GM18870 (cell line): Measurements from ENCODE around the gene FHIT.

Experiments
- ATAC-seq: cut with Tn5 transposase; IDR thresholded peaks from one replicate; pipeline ENCODE4 v1.9.1; 2021; ENCODE audit warnings: moderate library complexity; ENCODE audit not compliant: unreplicated experiment

Gene FHIT

DNA sequence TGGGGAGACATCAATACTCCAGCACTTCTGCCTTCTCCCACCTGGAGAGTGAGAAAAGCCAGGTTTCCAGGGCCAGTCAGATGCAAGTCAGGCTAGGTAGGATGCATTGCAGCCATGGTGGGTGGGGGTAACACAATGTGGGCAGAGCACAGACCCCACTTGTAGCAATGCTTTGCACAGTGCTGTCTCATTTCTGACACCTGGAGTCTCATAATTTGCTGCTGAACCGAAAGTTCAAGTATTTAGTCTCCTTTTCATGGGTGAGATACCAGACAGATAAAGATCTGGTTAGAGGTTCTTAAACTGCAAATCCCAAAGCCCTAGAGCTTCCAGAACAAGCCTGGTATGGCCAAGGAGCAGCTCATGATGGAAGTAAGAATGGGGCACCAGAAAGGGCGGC lies 1321.1 kb downstream of the FHIT start:
- no peak for ATAC-seq

DNA sequence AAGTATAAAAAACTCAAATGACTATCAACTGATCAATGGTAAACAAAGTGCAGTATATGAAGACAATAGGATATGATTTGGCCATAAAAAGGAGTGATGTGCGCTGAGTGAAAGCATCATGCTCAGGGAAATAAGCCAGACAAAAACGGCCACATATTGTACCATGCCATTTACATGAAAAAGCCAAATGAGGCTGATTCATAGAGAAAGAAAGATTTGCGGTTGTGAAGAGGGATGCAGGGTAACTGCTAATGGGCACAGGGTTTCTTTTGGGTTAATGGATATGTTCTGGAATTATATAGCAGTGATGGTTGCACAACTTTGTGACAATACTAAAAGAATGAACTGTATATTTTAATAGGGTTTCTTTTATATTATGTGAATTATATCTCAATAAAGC lies 1324.2 kb downstream of the FHIT start:
- ATAC-seq = no peak

DNA sequence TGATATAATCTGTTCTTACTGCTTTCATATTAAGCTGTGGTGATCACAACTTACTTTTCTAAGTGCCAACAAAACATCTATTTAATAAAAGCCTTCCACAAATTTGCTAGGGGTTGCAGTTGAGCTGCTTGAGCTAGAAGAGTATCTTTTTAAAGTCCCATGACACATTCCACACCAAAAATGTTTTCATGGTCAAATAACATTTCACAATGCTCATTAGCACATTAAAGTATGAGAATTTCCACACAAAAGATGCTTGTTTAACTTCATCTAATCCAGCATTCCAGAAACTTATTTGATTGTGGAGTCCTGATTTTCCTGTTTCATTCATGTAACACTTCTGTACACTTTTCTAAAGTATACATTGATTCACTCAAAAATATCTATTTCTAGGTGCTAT lies 1325.3 kb downstream of the FHIT start:
- ATAC-seq = no peak

DNA sequence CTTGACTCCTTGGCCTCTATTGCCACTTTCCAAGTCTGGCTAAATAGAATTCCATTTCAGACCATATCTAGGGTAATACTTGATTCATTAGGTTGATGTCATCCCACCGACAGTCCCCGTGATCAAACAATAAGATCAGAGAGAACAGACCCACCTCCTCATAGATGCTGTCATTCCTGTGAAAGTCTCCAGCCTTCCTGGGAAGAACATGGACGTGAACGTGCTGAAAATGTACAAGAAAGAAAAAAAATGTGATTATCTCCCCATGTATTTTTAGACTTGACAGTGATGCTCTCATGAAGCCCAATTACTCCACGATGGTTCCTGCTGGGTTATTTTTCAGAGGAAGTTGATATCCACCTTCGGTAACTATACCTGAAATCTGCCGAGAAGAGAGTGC lies 1329.1 kb downstream of the FHIT start:
- ATAC-seq = no peak

DNA sequence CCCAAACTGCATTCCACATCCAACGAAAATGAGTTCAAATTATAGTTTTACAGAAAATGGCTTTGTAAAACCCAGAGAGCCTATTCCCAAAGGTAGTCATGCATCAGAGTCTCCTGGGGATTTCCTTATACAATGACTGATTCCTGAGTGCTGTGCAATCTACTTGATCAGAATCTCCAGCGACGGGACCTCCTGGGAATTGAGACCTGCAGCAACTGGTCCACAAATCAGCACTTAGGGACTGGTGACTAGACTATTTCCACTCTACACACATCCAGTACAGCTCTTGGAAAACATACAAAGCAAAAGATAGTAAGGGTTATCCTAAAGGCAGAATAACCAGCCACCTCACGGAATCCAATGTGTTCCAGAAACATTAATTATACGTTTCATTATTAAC lies 1330.4 kb downstream of the FHIT start:
- ATAC-seq = no peak

DNA sequence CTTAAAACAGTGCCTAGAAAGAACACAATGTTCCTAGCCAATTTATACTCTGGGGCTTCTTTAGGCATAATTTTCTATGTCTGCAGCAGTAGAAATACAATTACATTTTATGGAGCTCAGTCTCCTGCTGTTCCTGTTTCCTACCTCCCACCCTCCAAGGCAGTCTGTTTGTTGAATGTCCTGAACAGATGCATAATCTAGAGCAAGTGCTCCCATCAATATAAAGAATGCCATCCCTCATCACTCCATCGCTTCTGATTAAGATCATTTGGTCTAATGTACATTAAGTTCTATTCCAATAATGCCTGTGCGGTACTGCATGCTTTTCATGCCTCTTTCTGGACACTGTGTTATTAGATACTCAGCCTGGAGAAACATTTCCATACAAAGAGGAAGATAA lies 1331.7 kb downstream of the FHIT start:
- ATAC-seq = no peak

DNA sequence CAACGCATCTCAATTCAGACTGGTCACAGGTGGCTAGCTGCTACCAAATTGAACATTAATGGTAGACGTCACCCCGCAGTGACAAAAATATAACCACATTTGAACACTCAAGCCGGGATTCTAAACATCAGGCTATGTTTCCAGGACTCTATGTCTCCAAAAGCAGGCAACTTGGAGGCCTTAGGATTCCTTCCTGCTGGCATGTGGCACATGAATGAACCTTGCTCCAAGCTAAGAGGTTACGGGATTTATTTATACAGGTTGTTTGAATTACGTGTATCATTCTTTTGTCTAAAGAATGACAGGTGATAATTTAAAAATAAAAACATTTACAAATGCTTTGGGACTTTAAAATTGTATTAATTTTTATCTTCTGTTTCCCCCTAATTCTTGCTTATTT lies 1337.0 kb downstream of the FHIT start:
- ATAC-seq = no peak

DNA sequence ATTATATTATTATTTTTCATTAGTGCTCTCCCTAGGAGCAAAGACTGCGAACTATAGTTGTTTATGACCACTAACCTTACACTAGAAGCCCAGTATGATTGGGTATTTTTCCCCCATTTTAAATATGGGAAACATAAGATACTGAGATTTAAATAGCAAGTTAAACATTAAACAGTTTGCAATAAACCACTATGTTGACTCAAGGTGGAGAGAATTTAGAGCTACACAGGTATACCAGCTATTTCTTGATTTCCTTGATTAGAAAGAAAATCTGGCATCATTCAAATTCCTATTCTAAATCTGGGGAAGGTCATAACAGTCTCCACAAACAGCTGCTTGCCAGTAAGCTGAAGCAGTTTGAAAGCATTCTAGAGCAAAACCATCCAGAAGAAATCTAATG lies 1337.6 kb downstream of the FHIT start:
- ATAC-seq = no peak

DNA sequence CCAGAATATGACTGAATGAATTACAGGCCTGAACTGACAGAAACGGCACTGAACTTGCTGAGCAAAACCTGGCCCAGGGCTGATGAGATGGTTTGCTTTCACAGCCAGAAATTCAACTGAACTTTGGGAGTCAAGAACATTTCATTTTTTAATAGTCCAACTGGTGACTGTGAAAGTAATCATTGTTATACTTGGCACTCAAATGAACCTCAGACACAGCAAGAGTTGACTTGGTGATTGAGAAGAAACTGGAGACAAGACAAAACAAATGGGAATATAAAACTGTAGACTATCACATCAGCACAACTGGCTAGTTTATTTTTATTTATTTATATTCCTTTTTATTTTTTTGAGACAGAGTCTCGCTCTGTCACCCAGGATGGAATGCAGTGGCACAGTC lies 1342.6 kb downstream of the FHIT start:
- no peak for ATAC-seq

DNA sequence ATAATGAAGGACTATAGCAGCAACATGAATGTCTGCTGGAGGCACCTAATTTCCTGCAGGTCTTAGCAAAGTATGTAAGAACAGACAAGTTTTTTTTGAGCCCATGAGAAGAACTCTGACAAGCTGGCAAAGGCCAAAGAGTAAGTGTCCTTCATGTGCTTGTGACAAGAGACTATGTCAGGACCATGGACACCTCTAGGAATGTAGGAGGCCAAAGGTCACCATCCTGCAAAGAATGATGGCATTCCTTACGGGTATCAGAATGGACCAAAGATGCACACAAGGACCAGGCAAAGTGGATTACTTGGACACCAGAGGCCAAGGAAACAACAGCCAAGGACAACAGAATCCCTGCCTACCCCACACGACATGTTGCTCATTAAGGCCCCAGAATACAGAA lies 1343.0 kb downstream of the FHIT start:
- no peak for ATAC-seq

DNA sequence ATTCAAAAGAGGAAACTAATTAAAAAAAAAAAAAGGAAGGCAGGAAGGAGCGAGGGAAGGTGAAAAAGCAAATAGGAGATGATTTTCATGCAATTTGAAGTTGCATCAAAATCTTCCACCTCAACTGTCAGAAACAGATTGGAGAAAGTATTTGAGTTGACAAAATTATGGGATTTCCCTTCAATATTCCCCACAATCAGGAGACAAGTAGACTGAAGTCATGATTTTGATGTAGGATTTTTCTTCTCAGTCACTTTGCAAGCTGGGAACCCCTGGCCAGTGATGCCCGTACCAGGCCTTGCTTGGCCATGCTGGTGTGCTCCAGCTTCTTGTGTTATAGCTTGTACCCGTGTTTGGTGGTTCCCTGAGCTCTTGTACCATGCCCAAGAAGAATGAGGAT lies 1347.0 kb downstream of the FHIT start:
- ATAC-seq = no peak

DNA sequence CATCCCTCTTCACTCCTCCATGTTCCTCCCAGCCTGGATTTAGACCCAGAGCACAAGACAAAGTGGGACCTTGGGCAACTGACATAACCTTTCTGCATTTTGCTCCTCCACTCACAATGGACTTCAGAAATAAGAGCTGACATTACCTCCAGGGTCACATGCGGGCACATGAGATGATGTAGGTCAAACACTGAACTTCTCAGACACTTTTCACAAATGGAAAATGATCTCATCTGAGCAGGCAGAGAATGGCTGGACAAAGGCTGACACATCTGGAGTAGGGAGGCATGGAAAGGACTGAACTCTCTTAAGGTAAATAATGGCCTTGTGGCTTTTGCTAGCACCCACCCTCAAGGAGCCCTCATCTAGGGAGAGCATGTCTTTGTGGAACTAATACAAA lies 1352.2 kb downstream of the FHIT start:
- no peak for ATAC-seq

DNA sequence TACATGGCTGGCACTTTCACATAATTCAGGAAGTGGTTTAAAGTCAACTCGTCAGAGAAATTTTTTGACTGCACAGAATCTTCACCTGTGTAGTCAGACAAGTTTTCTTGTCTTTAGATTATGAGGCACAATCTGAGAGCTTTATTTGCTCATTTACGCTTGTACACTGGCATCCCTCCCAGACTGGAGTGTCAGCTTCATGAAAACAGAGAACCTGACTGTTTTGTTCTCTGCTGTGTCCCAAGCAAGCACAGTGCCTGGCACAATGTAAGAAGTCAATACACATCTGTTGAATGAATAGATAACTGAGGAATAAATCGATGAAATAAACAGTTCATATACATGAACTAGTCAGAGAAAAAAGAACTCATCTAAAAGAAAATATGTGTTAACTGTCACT lies 1355.3 kb downstream of the FHIT start:
- no peak for ATAC-seq

DNA sequence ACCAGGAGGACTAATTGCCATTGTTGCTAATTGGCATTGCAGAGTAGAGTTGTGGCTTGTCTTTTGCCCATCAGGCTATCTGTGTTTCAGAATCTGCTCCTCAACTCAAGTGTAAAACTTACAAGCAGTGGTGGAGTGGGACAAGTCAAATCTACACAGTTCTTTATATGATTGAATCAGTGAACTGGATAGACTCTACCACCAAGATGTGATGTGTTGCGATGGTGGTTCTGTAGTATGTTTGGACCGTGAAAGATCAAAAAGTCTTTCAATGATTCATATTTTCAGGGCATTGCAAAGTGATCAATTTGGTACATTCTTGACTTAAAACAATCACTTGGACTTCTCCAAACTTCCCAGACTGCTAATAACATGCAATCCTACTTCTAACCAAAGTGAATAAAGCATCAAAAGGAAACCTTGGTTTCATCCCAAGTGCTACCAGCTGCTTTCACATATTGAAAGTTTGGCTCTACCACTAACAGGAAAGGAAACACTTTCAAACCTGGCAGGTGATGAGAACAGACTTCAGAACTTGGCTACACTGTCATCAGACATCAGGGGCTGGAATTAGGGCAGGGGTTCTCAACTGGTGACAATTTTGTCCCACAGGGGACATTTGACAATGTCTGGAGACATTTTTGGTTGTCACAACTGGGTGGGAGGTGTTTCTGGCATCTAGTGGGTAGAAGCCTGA lies 1356.7 kb downstream of the FHIT start:
- ATAC-seq = no peak

DNA sequence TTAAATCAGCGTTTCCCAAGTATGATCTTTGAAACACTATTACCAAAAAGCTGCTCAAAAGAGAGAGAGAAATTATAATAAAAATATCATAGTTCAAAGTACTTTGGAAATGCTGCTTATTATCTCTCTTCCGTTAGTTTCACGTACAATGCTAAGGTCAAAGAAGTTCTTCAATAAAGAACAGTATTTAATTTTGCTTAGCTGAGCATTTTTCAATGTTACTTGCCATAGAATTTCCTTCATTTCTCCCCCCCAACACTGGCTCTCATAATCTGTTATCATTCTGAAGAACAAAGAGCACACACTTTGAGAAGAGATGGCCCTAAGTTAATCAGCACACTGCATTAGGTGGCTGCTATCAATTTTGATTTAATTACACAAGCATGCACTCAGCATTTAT lies 1360.6 kb downstream of the FHIT start:
- no peak for ATAC-seq

DNA sequence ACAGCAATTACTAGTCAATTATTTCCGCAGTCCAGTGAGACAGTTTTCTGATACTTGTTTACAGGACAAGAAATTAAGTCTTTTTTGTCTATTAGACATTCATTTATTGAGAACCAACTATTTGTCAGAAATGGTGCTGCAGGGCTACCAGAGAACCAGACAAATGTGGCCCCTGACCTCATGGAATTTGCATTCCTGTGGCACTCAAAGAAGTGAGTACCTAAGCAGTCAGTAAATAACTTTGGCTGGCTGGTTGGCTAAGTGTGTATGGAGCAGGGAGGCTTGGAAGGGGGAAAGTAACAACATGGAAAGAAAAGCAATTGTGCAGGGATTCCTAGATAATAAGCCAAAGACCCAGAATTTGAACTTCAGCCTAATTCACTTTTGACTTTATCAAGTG lies 1364.5 kb downstream of the FHIT start:
- no peak for ATAC-seq

DNA sequence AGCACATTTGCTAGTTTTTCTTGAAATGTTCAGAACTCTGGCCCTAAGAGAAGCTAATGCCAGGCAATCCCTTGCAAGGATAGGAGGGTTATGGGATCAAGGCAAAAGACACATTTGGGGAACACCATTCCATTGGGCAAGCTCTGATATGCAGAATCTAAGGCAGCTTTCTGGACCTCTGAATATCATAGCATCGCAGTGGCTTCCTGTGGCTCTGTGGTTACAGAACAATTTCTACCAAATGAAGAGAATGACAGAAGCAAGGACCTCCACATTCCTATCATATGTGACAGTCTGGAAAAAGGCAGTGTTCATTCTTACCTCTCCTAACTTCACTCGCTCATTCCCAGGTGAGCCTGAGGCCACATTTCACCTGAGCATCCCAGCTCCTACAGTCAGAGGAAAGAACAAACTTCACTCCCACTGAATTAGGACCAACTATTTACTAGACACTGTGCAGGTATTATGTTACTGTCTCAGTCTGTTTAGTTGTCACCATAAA lies 1365.3 kb downstream of the FHIT start:
- ATAC-seq = no peak

DNA sequence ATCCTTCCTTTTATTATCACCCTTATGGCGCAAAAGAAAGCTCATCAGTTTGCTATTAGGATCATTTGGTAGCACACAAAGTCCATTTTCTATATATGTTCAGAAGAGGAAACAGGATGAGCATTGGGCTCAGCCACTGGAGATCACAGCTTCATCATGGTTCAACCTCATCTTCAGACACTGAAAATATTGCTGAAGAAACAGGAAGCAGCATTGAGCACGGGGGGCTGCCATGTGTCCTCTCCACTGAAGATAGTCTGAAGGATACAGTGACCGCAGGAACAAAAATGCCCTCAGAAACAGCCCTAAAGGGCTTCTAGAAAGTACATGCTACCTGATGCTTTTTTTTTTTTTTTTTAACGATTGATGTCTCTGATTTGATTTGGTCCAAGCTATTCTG lies 1366.2 kb downstream of the FHIT start:
- ATAC-seq = no peak

DNA sequence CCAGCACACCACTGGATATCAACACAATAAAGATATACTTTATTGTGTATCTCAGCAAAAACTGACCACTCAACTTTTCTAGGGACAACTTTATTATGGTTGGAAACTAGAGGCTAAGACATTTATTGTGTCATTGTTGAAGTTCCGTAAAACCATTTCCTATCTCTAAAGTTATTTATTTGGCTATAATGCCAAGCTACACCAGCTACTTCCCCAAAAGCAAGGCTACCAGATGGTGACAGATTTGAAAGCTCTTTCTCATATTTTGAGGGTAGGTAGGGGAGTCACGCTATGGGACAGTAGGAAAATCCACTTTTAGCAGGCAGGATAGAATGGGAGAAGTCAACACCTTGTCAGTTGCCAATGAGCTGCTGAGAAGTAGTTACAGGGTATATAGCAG lies 1366.8 kb downstream of the FHIT start:
- no peak for ATAC-seq

DNA sequence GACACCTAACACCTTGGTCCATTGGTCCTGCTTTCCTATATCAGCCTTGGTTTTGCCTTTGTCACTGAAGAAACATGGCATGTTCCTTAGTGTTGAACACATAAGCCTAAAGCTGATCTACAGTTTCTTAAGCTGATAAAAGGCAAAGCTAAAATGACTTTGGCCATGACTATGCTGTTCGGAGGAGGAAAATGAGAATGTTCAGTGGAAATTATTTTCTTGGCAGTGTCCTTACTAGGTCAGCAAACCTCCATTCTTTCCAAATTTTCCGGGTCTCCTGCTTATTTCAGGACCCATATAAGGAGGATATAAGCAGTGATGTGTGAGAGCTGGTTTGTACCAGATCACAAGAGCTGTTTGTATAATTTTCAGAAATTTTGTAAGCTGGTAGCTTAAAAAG lies 1368.5 kb downstream of the FHIT start:
- no peak for ATAC-seq

DNA sequence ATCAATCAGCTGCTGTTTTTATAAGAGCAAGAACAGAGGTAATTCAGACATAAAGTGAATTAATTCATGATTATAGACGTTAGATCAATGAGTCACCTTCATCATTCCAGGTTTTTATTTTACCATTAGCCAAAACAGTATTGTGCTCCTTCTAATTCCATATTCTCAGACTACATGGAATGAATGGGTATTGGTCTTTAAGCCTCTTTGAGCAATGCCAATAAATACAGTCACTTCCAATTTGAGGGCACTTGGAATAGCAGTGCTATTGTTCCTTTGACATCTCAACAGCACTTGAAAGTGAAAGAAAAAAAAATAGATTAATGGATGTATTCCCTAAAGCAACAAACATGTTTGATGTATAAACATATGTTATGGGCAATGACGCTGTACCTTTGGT lies 1370.5 kb downstream of the FHIT start:
- no peak for ATAC-seq

DNA sequence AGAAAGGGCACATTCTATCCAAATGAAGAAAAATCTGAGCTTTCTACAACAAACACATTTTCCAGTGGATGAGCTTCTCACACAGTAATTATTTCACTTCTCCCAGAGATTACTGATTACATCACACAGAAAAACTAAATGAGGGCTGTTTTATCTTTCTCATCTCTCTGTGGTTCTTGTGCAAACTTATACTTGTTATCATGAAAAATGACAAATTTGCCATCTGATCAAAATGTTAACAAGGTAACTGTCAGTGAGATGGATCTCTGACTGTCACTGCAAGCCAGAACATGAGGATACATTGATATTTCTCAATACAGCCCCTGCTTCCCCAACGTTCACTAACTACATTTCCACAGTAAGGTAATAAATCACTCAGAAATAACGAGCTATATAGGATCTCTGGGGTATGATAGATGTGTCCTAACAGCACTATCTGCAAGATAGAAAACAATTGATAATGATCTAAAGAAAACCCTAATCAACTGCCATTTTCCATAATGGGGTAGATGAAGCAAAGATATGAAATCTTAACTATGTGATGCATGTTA lies 1372.1 kb downstream of the FHIT start:
- no peak for ATAC-seq

DNA sequence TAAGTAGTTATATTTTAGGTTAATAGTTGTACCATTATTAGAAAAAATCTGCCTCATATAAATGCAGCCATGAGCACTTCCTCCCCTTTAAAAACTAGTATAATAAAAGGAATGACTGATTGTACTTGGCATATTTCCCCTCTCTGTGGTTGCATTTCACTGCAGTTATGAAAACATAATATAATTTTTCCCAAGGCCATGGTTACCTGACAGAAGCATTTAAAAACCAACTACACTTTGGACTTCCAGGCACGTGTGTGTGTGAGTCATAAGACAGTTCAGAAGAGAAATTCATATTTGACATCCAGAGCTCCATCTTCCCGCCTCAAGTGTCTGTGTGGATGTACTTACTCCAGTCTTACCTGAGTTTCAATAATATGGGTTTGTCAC lies 1373.2 kb downstream of the FHIT start:
- ATAC-seq = no peak
